HepG2 (cell line): ENCODE data around the gene SETD5. TPM values are rescaled to one million over a fixed set of nuclear protein-coding genes. Genes with fewer than 3 reads are reported as not detected.
A peak's percentile ranks its signal among the peaks of the same experiment; 100 is the strongest.

Experiments used
- FIP1L1 ChIP-seq: fragments of 200-400 bp; formaldehyde crosslinking; IDR thresholded peaks from 2 replicates; pipeline ENCODE4 v1.6.1; 2018; ENCODE audit warnings: low read depth, mild to moderate bottlenecking, low read length, moderate library complexity, borderline replicate concordance; ENCODE audit not compliant: insufficient read depth
- FOXO1 ChIP-seq: sonication (generic); formaldehyde crosslinking; IDR thresholded peaks from 2 replicates; pipeline ENCODE4 v1.4.0; 2020; ENCODE audit warnings: missing genetic modification reagents
- GATAD1 ChIP-seq: IDR thresholded peaks from 2 replicates; pipeline ENCODE4 v1.6.1; 2016; ENCODE audit warnings: missing genetic modification reagents, missing compliant biosample characterization
- GPN1 ChIP-seq: sonication (generic); formaldehyde crosslinking; IDR thresholded peaks from 2 replicates; pipeline ENCODE4 v1.5.1; 2020; ENCODE audit warnings: missing genetic modification reagents, borderline replicate concordance
- HINFP ChIP-seq: sonication (generic); formaldehyde crosslinking; IDR thresholded peaks from 2 replicates; pipeline ENCODE4 v1.4.0; 2020; ENCODE audit warnings: low read depth, mild to moderate bottlenecking, missing genetic modification reagents
- HMGXB4 ChIP-seq, 2 experiments: sonication (generic) in 1 of 2; formaldehyde crosslinking in 1 of 2; IDR thresholded peaks; 2 replicates each; pipeline versions ENCODE4 v1.4.0 to v1.6.1; 2018 to 2020; ENCODE audit warnings: missing genetic modification reagents in 2 of 2, borderline replicate concordance in 1 of 2, low read depth in 1 of 2, mild to moderate bottlenecking in 1 of 2, missing biosample characterization in 1 of 2
- MIER3 ChIP-seq: IDR thresholded peaks from 2 replicates; pipeline ENCODE4 v1.6.1; 2016; ENCODE audit warnings: missing compliant biosample characterization, borderline replicate concordance
- MXD4 ChIP-seq: IDR thresholded peaks from 2 replicates; pipeline ENCODE4 v1.6.1; 2016; ENCODE audit warnings: mild to moderate bottlenecking, missing biosample characterization, missing genetic modification reagents
- MYNN ChIP-seq: sonication (generic); formaldehyde crosslinking; IDR thresholded peaks from 2 replicates; pipeline ENCODE4 v1.4.0; 2020; ENCODE audit warnings: mild to moderate bottlenecking, low read depth, missing genetic modification reagents
- NCOA2 ChIP-seq: sonication (generic); formaldehyde crosslinking; IDR thresholded peaks from 2 replicates; pipeline ENCODE4 v1.8.0; 2022; ENCODE audit warnings: inconsistent platforms
- NONO ChIP-seq, 2 experiments: fragments of 450-650 bp in 1 of 2; sonication (generic) in 1 of 2; formaldehyde crosslinking in 1 of 2; IDR thresholded peaks in 1 of 2; conservative IDR thresholded peaks in 1 of 2; 2 replicates each; pipeline versions ENCODE4 v1.6.1 to v1.8.0; 2017 to 2022; ENCODE audit warnings: mild to moderate bottlenecking in 1 of 2, missing genetic modification reagents in 1 of 2, moderate library complexity in 1 of 2
- SALL1 ChIP-seq: sonication (generic); formaldehyde crosslinking; IDR thresholded peaks from 2 replicates; pipeline ENCODE4 v1.8.0; 2022; ENCODE audit warnings: mild to moderate bottlenecking, missing genetic modification reagents
- TCF7 ChIP-seq: sonication (generic); IDR thresholded peaks from 2 replicates; pipeline ENCODE4 v1.6.1; 2016; ENCODE audit warnings: antibody characterized with exemption, low read depth
- ZBTB49 ChIP-seq: sonication (generic); formaldehyde crosslinking; IDR thresholded peaks from 2 replicates; pipeline ENCODE4 v1.4.0; 2020; ENCODE audit warnings: missing genetic modification reagents, borderline replicate concordance
- ZNF501 ChIP-seq: sonication (generic); formaldehyde crosslinking; IDR thresholded peaks from 2 replicates; pipeline ENCODE4 v1.5.1; 2020; ENCODE audit warnings: mild to moderate bottlenecking, moderate library complexity, missing genetic modification reagents
- ZNF572 ChIP-seq: sonication (generic); formaldehyde crosslinking; IDR thresholded peaks from 2 replicates; pipeline ENCODE4 v1.5.1; 2020; ENCODE audit warnings: mild to moderate bottlenecking, missing genetic modification reagents
- ZNF574 ChIP-seq: sonication (generic); formaldehyde crosslinking; IDR thresholded peaks from 2 replicates; pipeline ENCODE4 v1.4.0; 2020; ENCODE audit warnings: missing genetic modification reagents
- ZNF784 ChIP-seq: sonication (generic); formaldehyde crosslinking; IDR thresholded peaks from 2 replicates; pipeline ENCODE4 v1.5.1; 2020; ENCODE audit warnings: missing genetic modification reagents, mild to moderate bottlenecking, borderline replicate concordance
- polyA plus RNA-seq, 8 experiments: library from polyadenylated mRNA; depleted of rRNA in 3 of 8; stranded (reverse) in 7 of 8; unstranded in 1 of 8; fragments of >200 nt; fragmentation: Illumina TruSeq in 4 of 8; extraction: Trizol in 4 of 8; gene quantifications; 2 replicates each; pipeline versions ENCODE4 v1.2.1 to v1.2.3, GENCODE V29; 2011 to 2016; ENCODE audit warnings: low read depth in 4 of 8, missing spikeins in 1 of 8, mixed read lengths in 1 of 8; ENCODE audit not compliant: insufficient read depth in 1 of 8
- total RNA-seq, 5 experiments: library from RNA; depleted of rRNA; stranded (reverse); fragments of >200 nt; fragmentation: Illumina TruSeq; extraction: Trizol; gene quantifications; 2 replicates each; pipeline ENCODE4 v1.2.3, GENCODE V29; 2016; ENCODE audit warnings: low read depth in 1 of 5

SETD5 gene
- total and polyA plus RNA-seq, 2 of the 13 experiments (the other 11 are each of a cell fraction or from before 2014, with no cell fraction given) = 46.8 to 95.8 TPM

- TF ChIP-seq ZNF574 (CRISPR knock-in tag) = peak; percentile 26; the same call in 1 of the 2 replicates
- TF ChIP-seq ZBTB49 (CRISPR knock-in tag) = no peak
- TF ChIP-seq FOXO1 (CRISPR knock-in tag) = no peak; the same call in 1 of the 2 replicates
- TF ChIP-seq FIP1L1 = no peak
- no peak for TF ChIP-seq NONO (IDR thresholded peaks at IDR 0.05)
- no peak for TF ChIP-seq NONO (CRISPR knock-in tag; conservative IDR thresholded peaks at IDR 0.05)
- TF ChIP-seq GPN1 (CRISPR knock-in tag) = no peak
- TF ChIP-seq HMGXB4 (CRISPR knock-in tag; IDR thresholded peaks at IDR 0.05; ENCODE audit: borderline replicate concordance in 1 of 2, low read depth in 1 of 2) = peak; percentile 45 to 73; a peak in 3 of 4 replicates
- TF ChIP-seq MIER3 = peak; percentile 47; the same call in 1 of the 2 replicates
- TF ChIP-seq MXD4 (CRISPR knock-in tag) = peak; percentile 49
- no peak for TF ChIP-seq HINFP (CRISPR knock-in tag)
- TF ChIP-seq ZNF784 = no peak
- peak; percentile 79 for TF ChIP-seq GATAD1
- peak; percentile 65; the same call in 1 of the 2 replicates for TF ChIP-seq ZNF501 (CRISPR knock-in tag)
- no peak for TF ChIP-seq MYNN (CRISPR knock-in tag)
- TF ChIP-seq TCF7 = peak; percentile 69
- no peak; the same call in none of the 2 replicates for TF ChIP-seq SALL1
- peak; percentile 44; the same call in 1 of the 2 replicates for TF ChIP-seq NCOA2 (CRISPR knock-in tag)
- 0 out of 2 replicates have a peak, but pooled peaks have one; percentile 22 for TF ChIP-seq ZNF572 (CRISPR knock-in tag)
Observed at GRCh38 chr3:9352917-9353752, 44.3 kb upstream of the SETD5 start (continued).
